Measurements from ENCODE around the gene LIMS1.
"Not testable (repeated sequence)": the region's sequence is repeated elsewhere in the genome, so short reads cannot be mapped to it uniquely, and the experiment has no call there.

The LIMS1 gene

GRCh38 chr2:108587621-108588020 is 53.4 kb downstream of the LIMS1 start:
- no peak for DNase-seq (ENCODE audit: low spot score)

- DNase-seq (ENCODE audit: low spot score): no peak
Measured at GRCh38 chr2:108588070-108588668, 53.9 kb downstream of the LIMS1 start.

- DNase-seq (ENCODE audit: low spot score): no peak
Measured at GRCh38 chr2:108589372-108589771, 55.1 kb downstream of the LIMS1 start.

- DNase-seq (ENCODE audit: low spot score): no peak
Measured at GRCh38 chr2:108589781-108590180, 55.5 kb downstream of the LIMS1 start.

- no peak for DNase-seq (ENCODE audit: low spot score)
Measured at GRCh38 chr2:108591163-108591562, 56.9 kb downstream of the LIMS1 start.

GRCh38 chr2:108593547-108594098 is 59.4 kb downstream of the LIMS1 start:
- no peak for DNase-seq (ENCODE audit: low spot score)

GRCh38 chr2:108594132-108594981 is 60.1 kb downstream of the LIMS1 start:
- DNase-seq (ENCODE audit: low spot score): no peak

- no peak for DNase-seq (ENCODE audit: low spot score)
Measured at GRCh38 chr2:108594982-108595464, 60.8 kb downstream of the LIMS1 start.

GRCh38 chr2:108595771-108596170 is 61.5 kb downstream of the LIMS1 start:
- DNase-seq (ENCODE audit: low spot score): not testable (repeated sequence)

GRCh38 chr2:108597105-108597744 is 63.0 kb downstream of the LIMS1 start:
- DNase-seq (ENCODE audit: low spot score): not testable (repeated sequence)

- not testable (repeated sequence) for DNase-seq (ENCODE audit: low spot score)
Measured at GRCh38 chr2:108601199-108601598, 66.9 kb downstream of the LIMS1 start.

GRCh38 chr2:108602422-108602821 is 68.2 kb downstream of the LIMS1 start:
- no peak for DNase-seq (ENCODE audit: low spot score)

- no peak for DNase-seq (ENCODE audit: low spot score)
Measured at GRCh38 chr2:108604196-108604595, 69.9 kb downstream of the LIMS1 start.

GRCh38 chr2:108605947-108606346 is 71.7 kb downstream of the LIMS1 start:
- DNase-seq (ENCODE audit: low spot score): no peak

GRCh38 chr2:108607706-108608301 is 73.5 kb downstream of the LIMS1 start:
- DNase-seq (ENCODE audit: low spot score): no peak

- no peak for DNase-seq (ENCODE audit: low spot score)
Measured at GRCh38 chr2:108611021-108611420, 76.8 kb downstream of the LIMS1 start.

GRCh38 chr2:108612153-108612513 is 77.9 kb downstream of the LIMS1 start:
- no peak for DNase-seq (ENCODE audit: low spot score)

- DNase-seq (ENCODE audit: low spot score): no peak
Measured at GRCh38 chr2:108612514-108613183, 78.4 kb downstream of the LIMS1 start.

GRCh38 chr2:108613261-108614042 is 79.2 kb downstream of the LIMS1 start:
- no peak for DNase-seq (ENCODE audit: low spot score)

GRCh38 chr2:108614043-108614545 is 79.8 kb downstream of the LIMS1 start:
- no peak for DNase-seq (ENCODE audit: low spot score)

- no peak for DNase-seq (ENCODE audit: low spot score)
Measured at GRCh38 chr2:108614659-108615058, 80.4 kb downstream of the LIMS1 start.
